H9 (cell line): ENCODE data around the gene TMEM119. TPM values are rescaled to one million over a fixed set of nuclear protein-coding genes. Genes with fewer than 3 reads are reported as not detected.

Experiments
- DNase-seq: peaks from one replicate; pipeline ENCODE4 v3.0.0-alpha.2; 2017
- H2AFZ ChIP-seq: one replicate; pipeline ENCODE4 v1.6.1; 2013; ENCODE audit warnings: mild to moderate bottlenecking, low read length, control low read depth, moderate library complexity
- H2AK5ac ChIP-seq: 2 replicates; pipeline ENCODE4 v1.6.1; 2013; ENCODE audit warnings: low read length, control low read depth, mixed read lengths; ENCODE audit not compliant: insufficient read length
- H2BK120ac ChIP-seq: one replicate; pipeline ENCODE4 v1.6.1; 2013; ENCODE audit warnings: low read depth, mild to moderate bottlenecking, low read length, control low read depth, inconsistent platforms; ENCODE audit not compliant: poor library complexity, severe bottlenecking
- H2BK12ac ChIP-seq: 2 replicates; pipeline ENCODE4 v1.6.1; 2013; ENCODE audit warnings: low read length, control low read depth, mixed read lengths, low read depth; ENCODE audit not compliant: insufficient read length
- H2BK15ac ChIP-seq: 2 replicates; pipeline ENCODE4 v1.6.1; 2013; ENCODE audit warnings: low read depth, low read length, control low read depth
- H2BK20ac ChIP-seq: one replicate; pipeline ENCODE4 v1.6.1; 2013; ENCODE audit warnings: low read depth, mild to moderate bottlenecking, low read length, control low read depth, inconsistent platforms; ENCODE audit not compliant: poor library complexity, severe bottlenecking
- H2BK5ac ChIP-seq: 2 replicates; pipeline ENCODE4 v1.6.1; 2013; ENCODE audit warnings: low read length, control low read depth, mixed read lengths; ENCODE audit not compliant: insufficient read length
- H3K14ac ChIP-seq: 2 replicates; pipeline ENCODE4 v1.6.1; 2013; ENCODE audit warnings: low read length, control low read depth; ENCODE audit not compliant: insufficient read depth
- H3K18ac ChIP-seq: 2 replicates; pipeline ENCODE4 v1.6.1; 2013; ENCODE audit warnings: low read depth, mild to moderate bottlenecking, mixed read lengths, low read length, control low read depth; ENCODE audit not compliant: insufficient read length
- H3K23ac ChIP-seq: 2 replicates; pipeline ENCODE4 v1.6.1; 2013; ENCODE audit warnings: low read length, control low read depth, mixed read lengths, low read depth; ENCODE audit not compliant: insufficient read length
- H3K23me2 ChIP-seq: 2 replicates; pipeline ENCODE4 v1.6.1; 2013; ENCODE audit warnings: low read depth, mild to moderate bottlenecking, mixed read lengths, low read length, control low read depth; ENCODE audit not compliant: insufficient read length, poor library complexity, severe bottlenecking
- H3K27ac ChIP-seq: 2 replicates; pipeline ENCODE4 v1.5.1; 2013; ENCODE audit warnings: low read length, control low read depth, mixed read lengths, low read depth; ENCODE audit not compliant: insufficient read length
- H3K27me3 ChIP-seq: 2 replicates; pipeline ENCODE4 v1.6.1; 2013; ENCODE audit warnings: low read length, control low read depth, inconsistent platforms; ENCODE audit not compliant: insufficient read depth
- H3K4ac ChIP-seq: 2 replicates; pipeline ENCODE4 v1.6.1; 2013; ENCODE audit warnings: low read depth, mild to moderate bottlenecking, control low read depth, inconsistent platforms, low read length, moderate library complexity
- H3K4me1 ChIP-seq: 2 replicates; pipeline ENCODE4 v1.6.1; 2013; ENCODE audit warnings: low read length, control low read depth, inconsistent platforms; ENCODE audit not compliant: insufficient read depth
- H3K4me2 ChIP-seq: 2 replicates; pipeline ENCODE4 v1.6.1; 2013; ENCODE audit warnings: low read length, control low read depth, mixed read lengths; ENCODE audit not compliant: insufficient read length, insufficient read depth
- H3K56ac ChIP-seq: 2 replicates; pipeline ENCODE4 v1.6.1; 2013; ENCODE audit warnings: low read depth, mild to moderate bottlenecking, mixed read lengths, low read length, control low read depth; ENCODE audit not compliant: insufficient read length
- H3K79me1 ChIP-seq: 2 replicates; pipeline ENCODE4 v1.6.1; 2013; ENCODE audit warnings: low read depth, mild to moderate bottlenecking, moderate library complexity, low read length, control low read depth, inconsistent platforms; ENCODE audit not compliant: insufficient read depth, poor library complexity, severe bottlenecking
- H3K79me2 ChIP-seq: 2 replicates; pipeline ENCODE4 v1.6.1; 2013; ENCODE audit warnings: low read length, control low read depth, inconsistent platforms; ENCODE audit not compliant: insufficient read depth
- H3K9ac ChIP-seq: 2 replicates; pipeline ENCODE4 v1.6.1; 2013; ENCODE audit warnings: low read length, control low read depth, mixed read lengths; ENCODE audit not compliant: insufficient read length; ENCODE audit errors: extremely low read depth
- H3K9me3 ChIP-seq: one replicate; pipeline ENCODE4 v1.6.1; 2013; ENCODE audit warnings: low read depth, low read length, inconsistent platforms; ENCODE audit not compliant: control insufficient read depth
- H3T11ph ChIP-seq: one replicate; pipeline ENCODE4 v1.6.1; 2013; ENCODE audit warnings: mild to moderate bottlenecking, low read length, control low read depth, inconsistent platforms
- H4K20me1 ChIP-seq: one replicate; pipeline ENCODE4 v1.6.1; 2013; ENCODE audit not compliant: control insufficient read depth, insufficient read length, insufficient read depth
- H4K5ac ChIP-seq: 2 replicates; pipeline ENCODE4 v1.6.1; 2013; ENCODE audit warnings: low read depth, mild to moderate bottlenecking, mixed read lengths, low read length, control low read depth; ENCODE audit not compliant: insufficient read length
- H4K8ac ChIP-seq: replicated peaks from 2 replicates; pipeline ENCODE4 v1.6.1; 2013; ENCODE audit warnings: low read length, control low read depth, mixed read lengths, low read depth; ENCODE audit not compliant: insufficient read length
- H4K91ac ChIP-seq: 2 replicates; pipeline ENCODE4 v1.6.1; 2013; ENCODE audit warnings: low read depth, mild to moderate bottlenecking, moderate library complexity, mixed read lengths, low read length, control low read depth; ENCODE audit not compliant: insufficient read length
- H3K27ac Mint-ChIP-seq, 3 experiments: 2 replicates in 2 of 3; 3 replicates in 1 of 3; pipeline ENCODE4 v1.8.0; 2020 to 2021; ENCODE audit warnings: mixed read lengths in 3 of 3, mild to moderate bottlenecking in 1 of 3, moderate library complexity in 1 of 3
- H3K27me3 Mint-ChIP-seq: 2 replicates; pipeline ENCODE4 v1.8.0; 2021; ENCODE audit warnings: low read depth, mild to moderate bottlenecking, moderate library complexity, mixed read lengths
- H3K36me3 Mint-ChIP-seq, 3 experiments: 2 replicates in 2 of 3; 3 replicates in 1 of 3; pipeline ENCODE4 v1.8.0; 2020 to 2021; ENCODE audit warnings: low read depth in 3 of 3, mixed read lengths in 3 of 3; ENCODE audit not compliant: insufficient read depth in 1 of 3
- H3K4me1 Mint-ChIP-seq, 2 experiments: 2 replicates each; pipeline ENCODE4 v1.8.0; 2020; ENCODE audit warnings: mixed read lengths in 2 of 2
- H3K4me3 Mint-ChIP-seq, 2 experiments: 2 replicates in 1 of 2; 3 replicates in 1 of 2; pipeline ENCODE4 v1.8.0; 2020 to 2021; ENCODE audit warnings: mild to moderate bottlenecking in 2 of 2, mixed read lengths in 2 of 2, moderate library complexity in 1 of 2
- H3K9me3 Mint-ChIP-seq, 2 experiments: 2 replicates in 1 of 2; 3 replicates in 1 of 2; pipeline ENCODE4 v1.8.0; 2020; ENCODE audit warnings: mild to moderate bottlenecking in 2 of 2, mixed read lengths in 2 of 2, moderate library complexity in 1 of 2
- WGBS: extraction: QIAGEN DNeasy Blood & Tissue Kit; methylation state at CpG from one replicate; pipeline ENCODE4 v1.1.7; 2013; ENCODE audit warnings: missing lambda C conversion rate, low lambda C conversion rate, mixed read lengths; ENCODE audit not compliant: insufficient read length; ENCODE audit errors: extremely low coverage; 5-methylcytosine and 5-hydroxymethylcytosine counted together
- total RNA-seq: library from RNA; stranded (reverse); gene quantifications from 2 replicates; pipeline ENCODE4 v1.2.1, GENCODE V29; 2021
- TF ChIP-seq, protein P1 (sequence below): fragments of 200-600 bp; sonication (generic); conservative IDR thresholded peaks from 3 replicates; pipeline ENCODE4 v1.8.0; 2021; ENCODE audit warnings: antibody characterized with exemption, mild to moderate bottlenecking

TMEM119 gene
- total RNA-seq, 1 experiment from 2014 or later: not detected

DNA sequence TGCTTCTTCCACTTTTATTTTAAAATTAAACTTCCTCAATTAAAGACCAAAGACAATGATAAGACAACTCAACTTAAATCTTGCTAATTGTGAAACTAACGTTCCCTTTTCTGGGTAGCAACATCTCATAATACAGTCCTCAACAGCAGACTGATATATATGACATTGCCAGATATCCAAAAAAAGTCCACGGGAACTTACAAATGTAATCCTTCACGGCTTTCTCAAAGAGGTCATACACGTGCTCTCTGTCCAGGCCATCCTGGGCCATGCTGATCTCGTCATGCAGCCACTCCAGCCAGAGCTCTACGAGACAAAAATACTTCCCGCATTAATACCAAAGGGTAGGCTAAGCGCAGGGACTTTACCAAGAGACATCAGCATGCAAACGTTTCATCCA lies 50.2 kb downstream of the TMEM119 start:
- Histone ChIP-seq H2AK5ac (no peak overlapping the region), H3K79me2 (peaks cover 10% of the 10 kb centered on the region; the same call in 1 of the 2 replicates), H2BK20ac (no peak overlapping the region), H3K4ac (no peak overlapping the region), H3K56ac (no peak overlapping the region), H3K23me2 (no peaks in the 10 kb centered on the region), H2BK12ac (no peak overlapping the region), H4K91ac (no peak overlapping the region), H4K20me1 (no peaks in the 10 kb centered on the region), H3T11ph (no peak overlapping the region), H3K14ac (no peak overlapping the region), H3K23ac (no peak overlapping the region), H2BK15ac (no peak overlapping the region), H3K27me3 (no peaks in the 10 kb centered on the region), H2BK120ac (no peak overlapping the region), H4K5ac (no peak overlapping the region), H3K18ac (no peak overlapping the region), H3K9ac (no peak overlapping the region), H2AFZ (no peak overlapping the region), H3K79me1 (no peaks in the 10 kb centered on the region), H3K4me2 (no peak overlapping the region), H3K4me1 (no peaks in the 10 kb centered on the region), H3K27ac (no peak overlapping the region), H2BK5ac (no peak overlapping the region), H3K9me3 (no peaks in the 10 kb centered on the region), H4K8ac (no peak overlapping the region)
- no peaks in the 10 kb centered on the region for H3K9me3 Mint-ChIP-seq
- H3K27ac Mint-ChIP-seq: no peak overlapping the region
- peaks cover under 1 to 5% of the 10 kb centered on the region in 2 experiments for H3K4me1 Mint-ChIP-seq
- no peak for DNase-seq
- H3K36me3 Mint-ChIP-seq: peaks cover 38 to 65% (median 57%) of the 10 kb centered on the region in 3 experiments; a peak in 6 of 7 replicates
- H3K4me3 Mint-ChIP-seq: no peak overlapping the region
- TF ChIP-seq, protein P1, sequence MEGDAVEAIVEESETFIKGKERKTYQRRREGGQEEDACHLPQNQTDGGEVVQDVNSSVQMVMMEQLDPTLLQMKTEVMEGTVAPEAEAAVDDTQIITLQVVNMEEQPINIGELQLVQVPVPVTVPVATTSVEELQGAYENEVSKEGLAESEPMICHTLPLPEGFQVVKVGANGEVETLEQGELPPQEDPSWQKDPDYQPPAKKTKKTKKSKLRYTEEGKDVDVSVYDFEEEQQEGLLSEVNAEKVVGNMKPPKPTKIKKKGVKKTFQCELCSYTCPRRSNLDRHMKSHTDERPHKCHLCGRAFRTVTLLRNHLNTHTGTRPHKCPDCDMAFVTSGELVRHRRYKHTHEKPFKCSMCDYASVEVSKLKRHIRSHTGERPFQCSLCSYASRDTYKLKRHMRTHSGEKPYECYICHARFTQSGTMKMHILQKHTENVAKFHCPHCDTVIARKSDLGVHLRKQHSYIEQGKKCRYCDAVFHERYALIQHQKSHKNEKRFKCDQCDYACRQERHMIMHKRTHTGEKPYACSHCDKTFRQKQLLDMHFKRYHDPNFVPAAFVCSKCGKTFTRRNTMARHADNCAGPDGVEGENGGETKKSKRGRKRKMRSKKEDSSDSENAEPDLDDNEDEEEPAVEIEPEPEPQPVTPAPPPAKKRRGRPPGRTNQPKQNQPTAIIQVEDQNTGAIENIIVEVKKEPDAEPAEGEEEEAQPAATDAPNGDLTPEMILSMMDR: no peak
- H3K27me3 Mint-ChIP-seq: no peaks in the 10 kb centered on the region
- WGBS: no CpG with 5 or more reads among the region's 9 CpGs
